GM21723 (cell line): ENCODE data around the gene SULF2.

ENCODE experiments used
- ATAC-seq: cut with Tn5 transposase; IDR thresholded peaks from one replicate; pipeline ENCODE4 v1.9.1; 2021; ENCODE audit warnings: mild to moderate bottlenecking, moderate library complexity; ENCODE audit not compliant: unreplicated experiment

Gene SULF2

DNA sequence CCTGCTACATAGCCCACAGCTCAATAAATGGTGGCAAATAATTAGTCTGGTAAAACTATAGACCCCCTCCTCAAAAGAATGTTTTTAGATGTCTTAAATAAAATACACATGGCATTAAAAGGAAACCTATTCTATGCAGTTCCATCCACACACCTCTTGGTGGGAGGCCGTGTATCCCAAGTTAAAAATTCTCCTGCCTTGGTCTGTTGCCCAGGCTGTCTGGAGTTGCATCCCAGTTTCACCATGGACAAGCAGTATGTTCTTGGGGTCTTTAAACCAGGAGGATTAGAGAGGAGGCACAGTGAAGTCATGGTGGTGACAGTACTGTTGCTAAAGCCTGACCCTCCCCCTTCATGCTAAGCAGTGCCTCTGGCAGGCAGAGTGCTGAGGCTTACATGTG, 95.5 kb downstream of the SULF2 start:
- no peak for ATAC-seq

- no peak for ATAC-seq
These were observed 96.6 kb downstream of the SULF2 start for GRCh38 chr20:47688385-47689381.

- ATAC-seq: no peak
These were observed 97.9 kb downstream of the SULF2 start for GRCh38 chr20:47687095-47687987.

DNA sequence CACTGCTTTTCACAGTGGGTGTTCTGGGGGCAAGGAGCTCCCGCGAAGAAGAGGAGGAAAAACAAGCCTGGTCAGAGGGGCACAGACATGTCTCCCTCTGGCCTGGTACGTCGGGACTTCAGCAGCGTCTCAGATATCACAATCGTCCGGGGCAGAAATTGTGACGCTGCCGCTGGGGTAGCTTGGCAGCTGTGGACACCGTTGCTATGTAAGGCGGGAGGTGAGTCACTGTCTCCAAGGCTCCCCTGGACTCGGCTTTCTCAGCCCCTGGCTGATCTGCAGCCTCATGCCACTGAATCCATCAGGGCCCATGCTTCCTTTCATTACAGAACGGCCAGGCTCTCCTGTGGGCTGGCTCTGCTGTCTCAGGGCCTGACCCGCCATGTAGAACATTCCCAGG, 98.7 kb downstream of the SULF2 start:
- ATAC-seq: no peak

DNA sequence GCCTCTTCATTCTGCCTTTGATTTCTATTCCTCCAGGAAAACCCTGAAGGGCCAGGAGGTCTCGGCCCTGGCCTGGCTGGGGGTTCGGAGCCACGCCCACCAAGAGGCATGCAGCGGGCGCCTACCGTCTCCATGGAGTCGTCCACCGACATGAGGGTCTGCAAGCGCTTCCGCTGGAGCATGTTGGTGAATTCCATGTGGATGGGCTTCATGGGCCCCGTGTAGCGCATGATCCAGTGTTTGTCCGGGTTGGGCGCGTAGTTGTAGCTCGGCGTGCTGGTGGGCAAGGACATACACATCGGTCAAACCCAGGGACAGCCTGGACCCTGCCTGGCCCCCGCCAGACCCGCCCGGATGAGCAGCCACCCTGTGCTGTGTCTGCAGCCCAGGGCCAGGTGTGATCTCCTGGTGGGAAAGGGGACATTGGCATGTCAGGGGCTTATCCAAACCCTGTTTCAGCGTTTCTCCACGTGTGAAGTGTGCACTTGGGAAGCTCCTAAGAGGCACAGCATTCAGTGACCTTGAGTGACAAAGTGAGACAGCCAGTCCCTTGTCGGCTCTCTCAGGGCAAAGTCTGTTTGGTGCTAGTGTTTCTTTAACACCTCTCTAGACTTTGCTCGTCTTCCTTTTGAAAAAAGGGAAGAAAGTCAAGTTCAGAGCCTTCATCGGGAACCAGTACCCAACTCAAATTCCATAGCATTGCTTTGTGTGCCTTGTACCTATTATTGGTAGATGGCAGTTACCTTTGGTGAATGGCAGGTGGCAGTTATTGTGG, 100.8 kb downstream of the SULF2 start:
- no peak for ATAC-seq

GRCh38 chr20:47682916-47683315, 102.4 kb downstream of the SULF2 start:
- no peak for ATAC-seq

- no peak for ATAC-seq
These were observed 103.1 kb downstream of the SULF2 start for GRCh38 chr20:47682028-47682783.

- no peak for ATAC-seq
These were observed 104.3 kb downstream of the SULF2 start for GRCh38 chr20:47680804-47681529.

- no peak for ATAC-seq
These were observed 105.8 kb downstream of the SULF2 start for GRCh38 chr20:47679462-47679861.

GRCh38 chr20:47678536-47678935, 106.7 kb downstream of the SULF2 start:
- no peak for ATAC-seq

- no peak for ATAC-seq
These were observed 107.4 kb downstream of the SULF2 start for GRCh38 chr20:47677635-47678453.

GRCh38 chr20:47676912-47677634, 108.2 kb downstream of the SULF2 start:
- no peak for ATAC-seq

GRCh38 chr20:47676219-47676721, 109.0 kb downstream of the SULF2 start:
- no peak for ATAC-seq

- ATAC-seq: no peak
These were observed 109.8 kb downstream of the SULF2 start for GRCh38 chr20:47675190-47676142.

DNA sequence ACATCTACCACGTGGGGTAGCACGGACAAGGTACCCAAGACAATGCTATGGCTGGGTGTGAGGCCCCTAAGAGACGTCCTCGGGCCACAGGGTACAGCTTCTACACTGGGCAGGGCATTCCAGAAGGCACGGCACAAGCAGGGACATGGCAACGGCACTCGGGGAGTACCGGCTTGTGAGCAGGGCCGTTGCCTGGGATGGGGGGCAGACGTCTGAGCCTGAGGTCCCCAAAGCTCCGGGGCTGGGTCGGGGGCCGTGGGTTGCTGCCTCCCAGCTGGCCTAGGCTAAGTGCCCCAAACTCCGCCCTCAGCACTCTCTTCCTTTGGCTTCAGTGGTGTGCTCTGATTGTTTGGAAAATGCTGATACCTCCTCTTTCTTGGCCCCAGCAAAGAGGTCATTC, 110.6 kb downstream of the SULF2 start:
- ATAC-seq: no peak

GRCh38 chr20:47674145-47674544, 111.1 kb downstream of the SULF2 start:
- ATAC-seq: no peak

DNA sequence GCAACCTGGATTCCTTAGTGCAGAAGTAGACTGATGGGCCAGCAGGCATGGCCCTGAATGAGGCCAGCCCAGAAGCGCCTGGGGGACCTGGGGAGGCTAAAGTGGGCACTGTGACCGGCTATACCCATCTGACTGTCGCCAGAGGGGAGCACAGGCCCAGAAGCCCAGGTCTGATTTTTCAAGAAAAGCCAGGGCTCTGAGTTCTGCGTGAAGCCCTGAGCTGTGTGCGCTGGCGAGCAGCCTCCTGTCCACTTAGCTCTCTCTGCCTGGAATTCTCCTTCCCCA, 111.7 kb downstream of the SULF2 start:
- ATAC-seq: no peak
